ENCODE results near the gene KCNJ18.
"Not testable (repeated sequence)": the region's sequence is repeated elsewhere in the genome, so short reads cannot be mapped to it uniquely, and the experiment has no call there.

GRCh38 chr17:21705746-21706145 lies 13.4 kb downstream of the KCNJ18 start:
- not testable (repeated sequence) for TF ChIP-seq CTCF (IDR thresholded peaks at IDR 0.05); POLR2AphosphoS5 (IDR thresholded peaks at IDR 0.05; ENCODE audit: low read depth, low read length); SIN3A (IDR thresholded peaks at IDR 0.05; ENCODE audit: borderline replicate concordance, insufficient read depth, low read depth, low read length)
